ENCODE results near the gene TAS1R3.
A peak's percentile ranks its signal among the peaks of the same experiment; 100 is the strongest.

Gene TAS1R3

DNA sequence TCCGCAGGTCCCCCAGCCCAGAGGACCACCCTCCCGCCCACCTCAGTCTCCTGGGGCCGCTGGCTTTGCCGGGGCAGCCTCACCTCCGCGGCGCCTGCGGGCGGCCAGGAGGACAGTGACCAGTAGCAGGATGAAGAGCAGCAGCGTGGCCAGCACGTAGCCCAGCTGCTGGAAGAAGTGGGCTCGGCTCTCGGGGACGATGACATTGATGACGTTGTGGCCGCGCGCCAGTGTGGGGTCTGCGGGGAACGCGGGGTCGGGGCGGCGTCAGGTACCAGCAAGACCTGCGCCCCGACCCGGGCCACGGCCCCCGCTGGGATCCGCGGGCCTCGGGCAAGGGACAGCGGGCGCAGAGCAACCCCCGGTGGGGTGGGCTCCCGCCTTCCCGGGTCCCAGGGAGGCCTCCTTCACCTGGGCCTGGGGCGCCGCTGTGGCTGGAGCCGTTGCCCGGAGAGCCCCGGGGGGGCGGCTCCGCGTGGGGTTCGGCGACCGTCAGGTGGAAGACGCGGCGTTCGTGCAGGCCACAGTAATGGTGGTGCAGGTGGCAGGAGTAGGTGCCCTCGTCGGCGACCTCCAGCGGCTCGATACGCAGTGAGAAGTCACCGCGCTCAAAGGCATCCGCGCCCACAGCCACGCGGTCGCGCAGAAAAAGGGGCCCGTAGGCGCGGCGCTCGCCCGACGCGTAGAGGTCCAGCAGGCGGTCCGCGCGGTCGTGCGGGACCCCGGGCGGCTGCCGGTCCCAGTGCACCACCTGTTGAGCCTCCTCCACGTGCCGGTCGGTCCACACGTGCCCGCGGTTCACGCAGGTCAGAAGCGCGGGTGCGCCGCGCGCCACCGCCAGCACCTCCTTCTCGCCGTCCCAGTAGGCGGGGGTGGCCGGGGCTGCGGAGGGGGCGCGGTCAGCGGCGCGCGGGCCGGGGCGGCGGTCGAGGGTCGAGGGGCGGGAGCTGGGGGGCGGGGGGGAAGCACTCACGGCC lies 23.5 kb downstream of the TAS1R3 start:
- 54% methylated on average over 74 of the region's 116 CpGs for WGBS
- Histone ChIP-seq H3K4me1 (ENCODE audit: control insufficient read depth, insufficient read depth, low read depth, low read length) (peaks cover 67% of the 10 kb centered on the region), H2AK5ac (ENCODE audit: low read length, severe bottlenecking) (no peak overlapping the region), H3K27ac (ENCODE audit: low read length, poor library complexity, severe bottlenecking) (no peak overlapping the region), H3K14ac (ENCODE audit: low read length in 2 of 2) (no peak overlapping the region), H2BK120ac (ENCODE audit: low read depth, low read length) (no peak overlapping the region), H3K23ac (ENCODE audit: low read length in 2 of 2) (peak overlapping the region in 1 of 2 experiments; percentile 53), H2AFZ (ENCODE audit: low read depth, low read length) (no peak overlapping the region), H3K9ac (ENCODE audit: low read length) (peak overlapping the region; percentile 29), H3K79me1 (replicated peaks; ENCODE audit: low read length, poor library complexity, severe bottlenecking) (peaks cover 3% of the 10 kb centered on the region), H3K18ac (ENCODE audit: low read depth in 1 of 2, low read length in 2 of 2) (no peak overlapping the region), H3K4ac (ENCODE audit: low read depth in 1 of 2, low read length in 2 of 2) (no peak overlapping the region), H2BK15ac (ENCODE audit: low read depth, poor library complexity, severe bottlenecking) (no peak overlapping the region), H3K36me3 (ENCODE audit: control insufficient read depth in 1 of 2, insufficient read depth in 2 of 2, low read depth in 1 of 2, low read length in 2 of 2) (peaks cover 32 to 44% of the 10 kb centered on the region in 2 experiments), H3K9me3 (ENCODE audit: control insufficient read depth, low read length) (no peaks in the 10 kb centered on the region), H4K8ac (ENCODE audit: low read length) (peak overlapping the region; percentile 59), H4K91ac (ENCODE audit: low read length) (peak overlapping the region; percentile 34), H2BK12ac (ENCODE audit: low read length in 2 of 2) (no peak overlapping the region), H2BK5ac (ENCODE audit: low read depth, low read length, poor library complexity, severe bottlenecking) (no peak overlapping the region), H3K27me3 (ENCODE audit: control insufficient read depth in 1 of 2, insufficient read depth in 1 of 2, low read length in 2 of 2) (no peaks in the 10 kb centered on the region), H3K4me2 (ENCODE audit: low read length, poor library complexity, severe bottlenecking) (no peak overlapping the region), H3K4me3 (ENCODE audit: insufficient read depth in 1 of 2, low read depth in 1 of 2, low read length in 2 of 2) (peak overlapping the region; percentile 14 to 64)
- DNase-seq = no peak

DNA sequence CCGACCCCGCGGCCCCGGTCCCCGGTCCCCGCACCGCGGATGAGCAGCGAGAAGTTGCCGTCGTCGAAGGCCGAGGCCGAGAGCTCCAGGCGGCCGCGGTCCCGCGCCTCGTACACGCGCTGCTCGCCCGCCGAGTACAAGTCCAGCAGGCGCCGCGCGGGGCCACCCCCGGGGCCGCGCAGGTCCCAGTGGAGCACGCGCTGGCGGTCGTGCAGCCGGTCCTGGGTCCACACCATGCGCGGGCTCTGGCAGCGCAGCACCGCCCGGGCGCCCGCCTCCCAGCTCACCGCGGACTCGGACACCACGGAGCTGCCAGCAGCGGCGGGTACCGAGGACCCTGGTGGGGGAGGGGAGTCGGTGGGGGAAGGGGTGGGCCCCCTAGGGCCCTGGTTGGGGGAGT lies 24.3 kb downstream of the TAS1R3 start:
- no peaks in the 10 kb centered on the region for H3K27me3 ChIP-seq (ENCODE audit: control insufficient read depth in 1 of 2, insufficient read depth in 1 of 2, low read length in 2 of 2)
- H2BK12ac ChIP-seq (ENCODE audit: low read length in 2 of 2) = no peak overlapping the region
- WGBS = 19% methylated on average over 47 of the region's 52 CpGs
- no peak overlapping the region for H3K9ac ChIP-seq (ENCODE audit: low read length)
- no peak overlapping the region for H2AK5ac ChIP-seq (ENCODE audit: low read length, severe bottlenecking)
- H3K4ac ChIP-seq (ENCODE audit: low read depth in 1 of 2, low read length in 2 of 2) = no peak overlapping the region
- no peak overlapping the region for H3K14ac ChIP-seq (ENCODE audit: low read length in 2 of 2)
- no peak overlapping the region for H2AFZ ChIP-seq (ENCODE audit: low read depth, low read length)
- H2BK120ac ChIP-seq (ENCODE audit: low read depth, low read length) = peak overlapping the region; percentile 89
- H4K8ac ChIP-seq (ENCODE audit: low read length) = peak overlapping the region; percentile 39
- no peak overlapping the region for H2BK5ac ChIP-seq (ENCODE audit: low read depth, low read length, poor library complexity, severe bottlenecking)
- peak; percentile 54 for DNase-seq
- peak overlapping the region in 1 of 2 experiments; percentile 25 for H3K18ac ChIP-seq (ENCODE audit: low read depth in 1 of 2, low read length in 2 of 2)
- H4K91ac ChIP-seq (ENCODE audit: low read length) = no peak overlapping the region
- H3K4me3 ChIP-seq (ENCODE audit: insufficient read depth in 1 of 2, low read depth in 1 of 2, low read length in 2 of 2) = peak overlapping the region in 1 of 2 experiments; percentile 53
- peaks cover 32 to 44% of the 10 kb centered on the region in 2 experiments for H3K36me3 ChIP-seq (ENCODE audit: control insufficient read depth in 1 of 2, insufficient read depth in 2 of 2, low read depth in 1 of 2, low read length in 2 of 2)
- no peak overlapping the region for H3K23ac ChIP-seq (ENCODE audit: low read length in 2 of 2)
- peaks cover 76% of the 10 kb centered on the region for H3K4me1 ChIP-seq (ENCODE audit: control insufficient read depth, insufficient read depth, low read depth, low read length)
- H3K27ac ChIP-seq (ENCODE audit: low read length, poor library complexity, severe bottlenecking) = no peak overlapping the region
- H3K9me3 ChIP-seq (ENCODE audit: control insufficient read depth, low read length) = no peaks in the 10 kb centered on the region
- H2BK15ac ChIP-seq (ENCODE audit: low read depth, poor library complexity, severe bottlenecking) = no peak overlapping the region
- peaks cover 3% of the 10 kb centered on the region for H3K79me1 ChIP-seq (replicated peaks; ENCODE audit: low read length, poor library complexity, severe bottlenecking)
- H3K4me2 ChIP-seq (ENCODE audit: low read length, poor library complexity, severe bottlenecking) = peak overlapping the region; percentile 50

DNA sequence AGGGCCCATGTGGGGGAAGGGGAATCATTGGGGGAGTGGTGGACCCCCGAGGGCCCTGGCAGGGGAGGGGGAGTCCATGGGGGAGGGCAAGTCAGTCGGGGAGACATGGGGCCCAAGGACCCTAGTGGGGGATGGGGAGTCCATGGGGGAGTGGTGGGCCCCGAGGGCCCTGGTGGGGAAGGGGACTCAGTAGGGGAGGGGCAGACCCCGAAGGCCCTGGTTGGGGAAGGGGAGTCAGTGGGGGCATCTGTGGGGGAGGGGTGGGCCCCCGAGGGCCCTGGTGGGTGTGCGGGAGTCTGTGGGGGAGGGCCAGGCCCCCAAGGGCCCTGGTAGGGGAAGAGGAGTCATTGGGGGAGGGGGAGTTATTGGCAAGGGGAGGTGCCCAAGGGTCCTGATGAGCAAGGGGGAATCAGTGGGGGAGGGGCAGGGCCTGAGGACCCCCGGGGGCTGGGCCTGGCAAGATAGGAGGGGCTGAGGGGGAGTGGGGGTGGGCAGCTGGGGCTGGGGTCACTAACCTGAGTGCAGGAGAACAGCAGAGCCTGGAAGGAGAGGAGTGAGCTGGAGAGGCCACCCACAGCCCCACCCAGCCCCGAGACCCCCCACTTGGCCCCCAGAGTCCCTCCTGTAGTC lies 25.2 kb downstream of the TAS1R3 start:
- H3K27ac ChIP-seq (ENCODE audit: low read length, poor library complexity, severe bottlenecking) = peak overlapping the region; percentile 15
- H2BK12ac ChIP-seq (ENCODE audit: low read length in 2 of 2) = no peak overlapping the region
- peak overlapping the region; percentile 75 for H2BK15ac ChIP-seq (ENCODE audit: low read depth, poor library complexity, severe bottlenecking)
- H3K79me1 ChIP-seq (replicated peaks; ENCODE audit: low read length, poor library complexity, severe bottlenecking) = peaks cover 3% of the 10 kb centered on the region
- H2AFZ ChIP-seq (ENCODE audit: low read depth, low read length) = no peak overlapping the region
- peak overlapping the region; percentile 72 for H3K4me2 ChIP-seq (ENCODE audit: low read length, poor library complexity, severe bottlenecking)
- H3K4me3 ChIP-seq (ENCODE audit: insufficient read depth in 1 of 2, low read depth in 1 of 2, low read length in 2 of 2) = peak overlapping the region; percentile 64 to 93
- no peak overlapping the region for H3K14ac ChIP-seq (ENCODE audit: low read length in 2 of 2)
- no peak overlapping the region for H4K8ac ChIP-seq (ENCODE audit: low read length)
- peaks cover 83% of the 10 kb centered on the region for H3K4me1 ChIP-seq (ENCODE audit: control insufficient read depth, insufficient read depth, low read depth, low read length)
- WGBS = 75% methylated on average over 7 of the region's 8 CpGs
- H3K4ac ChIP-seq (ENCODE audit: low read depth in 1 of 2, low read length in 2 of 2) = peak overlapping the region in 1 of 2 experiments; percentile 70
- peak overlapping the region; percentile 97 for H3K9ac ChIP-seq (ENCODE audit: low read length)
- DNase-seq = no peak
- no peak overlapping the region for H2BK5ac ChIP-seq (ENCODE audit: low read depth, low read length, poor library complexity, severe bottlenecking)
- peak overlapping the region in 1 of 2 experiments; percentile 61 for H3K18ac ChIP-seq (ENCODE audit: low read depth in 1 of 2, low read length in 2 of 2)
- H3K9me3 ChIP-seq (ENCODE audit: control insufficient read depth, low read length) = no peaks in the 10 kb centered on the region
- H3K27me3 ChIP-seq (ENCODE audit: control insufficient read depth in 1 of 2, insufficient read depth in 1 of 2, low read length in 2 of 2) = no peaks in the 10 kb centered on the region
- H3K23ac ChIP-seq (ENCODE audit: low read length in 2 of 2) = no peak overlapping the region
- no peak overlapping the region for H2AK5ac ChIP-seq (ENCODE audit: low read length, severe bottlenecking)
- peak overlapping the region; percentile 45 for H2BK120ac ChIP-seq (ENCODE audit: low read depth, low read length)
- peaks cover 32 to 44% of the 10 kb centered on the region in 2 experiments for H3K36me3 ChIP-seq (ENCODE audit: control insufficient read depth in 1 of 2, insufficient read depth in 2 of 2, low read depth in 1 of 2, low read length in 2 of 2)
- no peak overlapping the region for H4K91ac ChIP-seq (ENCODE audit: low read length)

All from mesenchymal stem cell (in vitro differentiated cells and primary cell).